ENCODE measurements around the gene TREM1. TPM values are rescaled to one million over a fixed set of nuclear protein-coding genes. Genes with fewer than 3 reads are reported as not detected.

Gene TREM1
- total RNA-seq, 3 donors from 2014 or later = 0.98 to 2.8 (median 1.3) TPM

GRCh38 chr6:41275489-41275888, 11.0 kb downstream of the TREM1 start:
- H3K27ac ChIP-seq = no peak overlapping the region
- DNase-seq (ENCODE audit: low spot score in 2 of 2) = no peak
- H3K27me3 ChIP-seq = no peaks in the 10 kb centered on the region
- no peak for TF ChIP-seq POLR2A (IDR thresholded peaks at IDR 0.05)
- no peak for TF ChIP-seq CTCF (IDR thresholded peaks at IDR 0.05)
- no peak for TF ChIP-seq POLR2AphosphoS5 (IDR thresholded peaks at IDR 0.05)
- H3K4me1 ChIP-seq = no peaks in the 10 kb centered on the region
- H3K9me3 ChIP-seq = no peaks in the 10 kb centered on the region
- no peaks in the 10 kb centered on the region for H3K36me3 ChIP-seq
- intact Hi-C loops (cut with DNase I; ENCODE audit: low total_unique reads) = no loop called here
- no peak overlapping the region for H3K4me3 ChIP-seq

DNA sequence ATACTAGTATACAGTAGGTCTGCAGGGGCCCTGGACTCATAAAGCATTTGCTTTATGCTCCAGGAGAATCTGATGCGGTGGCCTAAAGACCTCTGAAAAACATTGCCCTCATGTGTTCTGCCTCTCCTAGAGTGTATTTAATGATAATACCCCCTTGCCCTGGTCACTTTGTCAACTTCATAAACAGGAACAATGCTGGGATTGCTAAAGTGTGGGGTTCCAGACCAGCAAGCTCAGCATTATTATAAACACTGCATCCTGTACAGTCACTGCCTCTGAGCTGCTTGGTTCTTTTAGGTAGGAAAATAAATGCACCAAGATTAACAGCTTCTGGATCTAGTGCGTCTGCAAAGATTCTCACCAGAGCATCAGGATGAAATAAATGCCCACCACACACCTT, 12.2 kb downstream of the TREM1 start:
- H3K4me1 ChIP-seq = no peaks in the 10 kb centered on the region
- no peak overlapping the region for H3K4me3 ChIP-seq
- no peaks in the 10 kb centered on the region for H3K9me3 ChIP-seq
- DNase-seq (ENCODE audit: low spot score in 2 of 2) = no peak
- intact Hi-C loops (cut with DNase I; ENCODE audit: low total_unique reads) = no loop called here
- TF ChIP-seq CTCF (IDR thresholded peaks at IDR 0.05) (no peak), POLR2A (IDR thresholded peaks at IDR 0.05) (no peak), POLR2AphosphoS5 (IDR thresholded peaks at IDR 0.05) (no peak)
- no peaks in the 10 kb centered on the region for H3K36me3 ChIP-seq
- H3K27me3 ChIP-seq = no peaks in the 10 kb centered on the region
- H3K27ac ChIP-seq = no peak overlapping the region

- TF ChIP-seq CTCF (IDR thresholded peaks at IDR 0.05) = no peak
- no peak for TF ChIP-seq POLR2AphosphoS5 (IDR thresholded peaks at IDR 0.05)
- Histone ChIP-seq H3K4me1 (no peaks in the 10 kb centered on the region), H3K4me3 (no peak overlapping the region), H3K27ac (no peak overlapping the region), H3K36me3 (no peaks in the 10 kb centered on the region), H3K9me3 (no peaks in the 10 kb centered on the region), H3K27me3 (no peaks in the 10 kb centered on the region)
- intact Hi-C loops (cut with DNase I; ENCODE audit: low total_unique reads) = no loop called here
- no peak for DNase-seq (ENCODE audit: low spot score in 2 of 2)
These were observed 12.8 kb downstream of the TREM1 start for GRCh38 chr6:41273714-41274113.

DNA sequence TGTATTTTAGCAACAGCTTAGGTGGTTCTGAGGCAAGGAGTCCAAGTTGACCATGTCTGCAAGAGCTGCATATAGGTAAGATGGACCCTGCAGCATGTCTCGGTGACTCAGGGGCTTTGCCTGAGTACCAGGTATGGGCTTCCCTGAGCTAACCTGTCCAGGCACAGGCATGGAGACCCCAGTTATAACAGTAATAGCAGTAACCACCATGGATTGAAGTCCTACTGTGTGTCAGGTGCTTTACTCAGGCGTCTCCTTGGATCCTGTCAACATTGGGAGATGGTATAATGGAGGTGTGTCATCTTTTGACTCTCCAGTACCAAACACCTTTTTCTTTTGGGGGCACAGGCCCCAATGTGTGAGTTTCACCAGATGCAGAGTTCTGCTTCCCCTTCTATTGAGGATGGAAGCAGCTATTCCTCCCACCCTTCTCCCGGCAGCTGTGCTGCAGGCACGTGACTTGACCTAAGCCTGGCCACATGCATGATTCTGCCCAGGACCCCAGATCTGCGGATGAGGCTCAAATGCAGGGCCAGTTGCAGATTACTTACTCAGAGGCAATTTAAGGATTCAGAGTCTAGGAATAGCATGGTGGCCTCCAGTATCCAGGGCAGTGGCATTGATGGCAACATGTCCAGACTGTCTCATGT, 13.8 kb downstream of the TREM1 start:
- intact Hi-C loops (cut with DNase I; ENCODE audit: low total_unique reads) = no loop called here
- no peak overlapping the region for H3K27ac ChIP-seq
- no peaks in the 10 kb centered on the region for H3K9me3 ChIP-seq
- no peak overlapping the region for H3K4me3 ChIP-seq
- no peaks in the 10 kb centered on the region for H3K36me3 ChIP-seq
- no peak for TF ChIP-seq POLR2AphosphoS5 (IDR thresholded peaks at IDR 0.05)
- TF ChIP-seq CTCF (IDR thresholded peaks at IDR 0.05) = no peak
- TF ChIP-seq POLR2A (IDR thresholded peaks at IDR 0.05) = no peak
- H3K27me3 ChIP-seq = no peaks in the 10 kb centered on the region
- no peaks in the 10 kb centered on the region for H3K4me1 ChIP-seq
- no peak for DNase-seq (ENCODE audit: low spot score in 2 of 2)

DNA sequence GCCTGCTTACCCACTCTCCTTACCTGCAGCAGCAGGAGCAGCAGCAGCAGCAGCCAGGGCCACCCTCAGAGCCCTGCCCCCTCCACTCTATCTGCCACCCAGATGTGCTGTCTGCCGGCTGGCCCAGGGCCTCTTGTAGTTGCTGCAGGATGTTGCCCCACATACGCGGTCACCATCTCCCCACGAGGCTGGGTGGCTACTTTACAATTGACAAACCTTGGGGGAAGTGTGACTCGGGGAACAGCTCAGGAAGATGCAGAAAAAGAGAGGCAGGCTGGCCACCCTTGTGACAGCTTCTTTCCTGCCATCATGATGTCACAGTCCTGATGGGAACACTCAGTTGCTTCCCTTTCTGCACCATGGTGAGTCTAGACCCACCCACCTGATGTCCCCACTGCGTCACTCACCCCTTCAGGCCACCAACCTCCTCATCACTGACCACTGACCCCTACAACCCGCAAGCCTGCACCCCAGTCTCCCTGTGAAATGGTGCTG, 14.5 kb downstream of the TREM1 start:
- no peak overlapping the region for H3K27ac ChIP-seq
- H3K27me3 ChIP-seq = no peaks in the 10 kb centered on the region
- H3K4me3 ChIP-seq = no peak overlapping the region
- intact Hi-C loops (cut with DNase I; ENCODE audit: low total_unique reads) = no loop called here
- H3K9me3 ChIP-seq = no peaks in the 10 kb centered on the region
- TF ChIP-seq POLR2AphosphoS5 (IDR thresholded peaks at IDR 0.05) = no peak
- TF ChIP-seq POLR2A (IDR thresholded peaks at IDR 0.05) = no peak
- TF ChIP-seq CTCF (IDR thresholded peaks at IDR 0.05) = no peak
- H3K36me3 ChIP-seq = no peaks in the 10 kb centered on the region
- no peaks in the 10 kb centered on the region for H3K4me1 ChIP-seq
- DNase-seq (ENCODE audit: low spot score in 2 of 2) = no peak

Data from breast epithelium (tissue), 4 donors.